ENCODE measurements around the gene EPS8L3.

Gene EPS8L3

DNA sequence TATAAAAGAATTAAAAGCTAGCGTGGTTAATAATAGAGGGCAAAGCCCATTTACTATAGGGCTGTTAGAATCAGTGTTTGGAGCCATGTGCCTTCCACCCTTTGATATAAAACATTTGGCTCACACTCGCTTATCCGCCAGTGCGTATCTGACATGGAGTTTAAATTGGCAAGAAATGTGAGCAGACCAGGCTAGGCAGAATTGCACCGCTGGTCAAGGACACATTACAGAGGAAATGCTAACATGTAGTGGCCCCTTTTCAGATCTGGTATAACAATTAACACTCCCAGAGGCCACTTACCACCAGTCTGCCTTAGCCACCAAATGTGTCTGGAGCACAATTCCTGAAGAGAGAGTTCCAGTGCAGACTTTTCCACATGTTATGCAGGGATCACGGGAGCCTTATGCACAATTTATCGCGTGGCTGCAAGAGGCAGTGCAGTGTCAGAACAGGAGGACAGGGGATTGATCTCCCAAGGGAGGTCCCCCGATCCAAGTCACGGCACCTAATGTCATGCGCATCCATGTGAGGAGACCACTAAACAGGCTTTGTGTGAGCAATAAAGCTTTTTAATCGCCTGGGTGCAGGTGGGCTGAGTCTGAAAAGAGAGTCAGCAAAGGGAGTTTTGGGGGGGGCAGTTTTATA lies 36.9 kb downstream of the EPS8L3 start:
- TF ChIP-seq MYC (IDR thresholded peaks at IDR 0.05; ENCODE audit: low read depth, low read length) (no peak), POLR2A (IDR thresholded peaks at IDR 0.05; ENCODE audit: extremely low read depth, insufficient read length) (no peak), CTCF (IDR thresholded peaks at IDR 0.05; ENCODE audit: low read depth, low read length) (no peak)
- TF ChIP-seq, protein P1, sequence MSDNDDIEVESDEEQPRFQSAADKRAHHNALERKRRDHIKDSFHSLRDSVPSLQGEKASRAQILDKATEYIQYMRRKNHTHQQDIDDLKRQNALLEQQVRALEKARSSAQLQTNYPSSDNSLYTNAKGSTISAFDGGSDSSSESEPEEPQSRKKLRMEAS (IDR thresholded peaks at IDR 0.05; ENCODE audit: low read depth, low read length) = no peak
- DNase-seq (ENCODE audit: low read depth) = no peak
- no peak overlapping the region for H3K4me3 ChIP-seq (ENCODE audit: low read depth, low read length)

- no peak for DNase-seq (ENCODE audit: low read depth)
- TF ChIP-seq, protein P1 (IDR thresholded peaks at IDR 0.05; ENCODE audit: low read depth, low read length) = no peak
- TF ChIP-seq POLR2A (IDR thresholded peaks at IDR 0.05; ENCODE audit: extremely low read depth, insufficient read length) (no peak), MYC (IDR thresholded peaks at IDR 0.05; ENCODE audit: low read depth, low read length) (no peak), CTCF (IDR thresholded peaks at IDR 0.05; ENCODE audit: low read depth, low read length) (no peak)
- no peak overlapping the region for H3K4me3 ChIP-seq (ENCODE audit: low read depth, low read length)
Observed at GRCh38 chr1:109726007-109726406, 37.7 kb downstream of the EPS8L3 start.

GRCh38 chr1:109725510-109725909 lies 38.2 kb downstream of the EPS8L3 start:
- TF ChIP-seq, protein P1 (IDR thresholded peaks at IDR 0.05; ENCODE audit: low read depth, low read length) = no peak
- TF ChIP-seq CTCF (IDR thresholded peaks at IDR 0.05; ENCODE audit: low read depth, low read length) = no peak
- TF ChIP-seq POLR2A (IDR thresholded peaks at IDR 0.05; ENCODE audit: extremely low read depth, insufficient read length) = no peak
- no peak for TF ChIP-seq MYC (IDR thresholded peaks at IDR 0.05; ENCODE audit: low read depth, low read length)
- H3K4me3 ChIP-seq (ENCODE audit: low read depth, low read length) = no peak overlapping the region
- no peak for DNase-seq (ENCODE audit: low read depth)

DNA sequence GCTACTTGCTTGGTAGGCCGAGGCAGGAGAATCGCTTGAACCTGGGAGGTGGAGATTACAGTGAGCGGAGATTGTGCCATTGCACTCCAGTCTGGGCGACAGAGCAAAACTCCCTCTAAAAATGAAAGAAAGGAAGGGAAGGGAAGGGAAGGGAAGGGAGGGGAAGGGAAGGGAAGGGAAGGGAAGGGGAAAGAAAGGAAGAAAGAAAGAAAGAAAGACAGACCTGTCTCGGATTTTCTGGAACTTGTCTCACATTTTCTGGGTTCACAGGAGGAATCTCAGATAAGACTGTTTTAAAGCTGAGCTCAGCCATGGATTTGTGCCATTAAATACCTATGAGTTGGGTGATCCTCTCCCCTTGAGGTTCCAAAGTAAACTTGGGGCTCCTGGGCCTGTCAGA lies 38.8 kb downstream of the EPS8L3 start:
- DNase-seq (ENCODE audit: low read depth) = no peak
- no peak overlapping the region for H3K4me3 ChIP-seq (ENCODE audit: low read depth, low read length)
- no peak for TF ChIP-seq MYC (IDR thresholded peaks at IDR 0.05; ENCODE audit: low read depth, low read length)
- no peak for TF ChIP-seq CTCF (IDR thresholded peaks at IDR 0.05; ENCODE audit: low read depth, low read length)

DNA sequence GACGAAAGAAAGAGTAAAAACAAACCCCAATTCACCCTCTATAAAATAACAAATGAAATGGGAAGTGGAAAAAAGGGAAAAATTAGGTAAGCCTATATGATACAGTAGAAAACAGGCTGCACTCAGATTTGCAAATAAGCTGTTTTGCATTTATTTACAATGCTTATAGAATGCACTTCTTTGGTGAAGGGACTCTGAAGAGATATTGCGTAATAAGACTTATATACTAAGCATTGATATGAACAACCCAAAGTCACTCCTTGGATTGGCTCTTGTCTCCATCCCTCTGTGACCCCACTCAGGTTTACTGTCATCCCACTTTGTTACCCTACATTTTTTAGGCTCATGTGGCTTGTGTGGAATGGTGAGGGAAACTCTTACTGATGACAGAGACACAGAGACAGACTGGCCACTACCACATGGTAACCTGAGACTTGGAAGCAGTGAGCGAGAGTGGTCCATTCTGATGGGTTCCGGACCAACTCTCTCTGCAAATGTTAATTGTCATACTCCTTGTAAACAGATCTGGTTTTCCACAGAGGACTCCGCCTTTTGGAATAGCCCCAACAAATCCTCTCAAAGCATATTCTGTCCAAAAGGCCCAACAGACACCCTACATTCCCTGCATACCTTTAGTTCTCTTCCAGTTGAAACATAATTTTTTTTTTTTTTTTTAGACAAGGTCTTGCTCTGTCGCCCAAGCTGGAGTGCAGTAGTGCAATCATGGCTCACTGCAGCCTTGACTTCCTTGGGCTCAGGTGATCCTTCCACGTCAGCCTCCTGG lies 40.6 kb downstream of the EPS8L3 start:
- H3K4me3 ChIP-seq (ENCODE audit: low read depth, low read length) = no peak overlapping the region
- no peak for TF ChIP-seq MYC (IDR thresholded peaks at IDR 0.05; ENCODE audit: low read depth, low read length)
- TF ChIP-seq, protein P1 (IDR thresholded peaks at IDR 0.05; ENCODE audit: low read depth, low read length) = no peak
- no peak for TF ChIP-seq POLR2A (IDR thresholded peaks at IDR 0.05; ENCODE audit: extremely low read depth, insufficient read length)
- no peak for TF ChIP-seq CTCF (IDR thresholded peaks at IDR 0.05; ENCODE audit: low read depth, low read length)
- DNase-seq (ENCODE audit: low read depth) = no peak
